Progenitor cell of endocrine pancreas (in vitro differentiated cells): ENCODE data around the gene HSF2BP. TPM values are rescaled to one million over a fixed set of nuclear protein-coding genes. Genes with fewer than 3 reads are reported as not detected.
A peak's percentile ranks its signal among the peaks of the same experiment; 100 is the strongest.

Experiments
- DNase-seq: peaks from one replicate; pipeline ENCODE4 v3.0.0; 2021; ENCODE audit warnings: low spot score; ENCODE audit not compliant: unreplicated experiment
- H3K27ac Mint-ChIP-seq: 2 replicates; pipeline ENCODE4 v1.8.0; 2021; ENCODE audit warnings: mild to moderate bottlenecking, moderate library complexity, mixed read lengths
- H3K27me3 Mint-ChIP-seq: 2 replicates; pipeline ENCODE4 v1.8.0; 2021; ENCODE audit warnings: mixed read lengths
- H3K36me3 Mint-ChIP-seq: 2 replicates; pipeline ENCODE4 v1.8.0; 2022; ENCODE audit warnings: mixed read lengths; ENCODE audit not compliant: insufficient read depth
- H3K4me1 Mint-ChIP-seq: 2 replicates; pipeline ENCODE4 v1.8.0; 2021; ENCODE audit warnings: low read depth, mixed read lengths
- H3K4me3 Mint-ChIP-seq: 2 replicates; pipeline ENCODE4 v1.8.0; 2021; ENCODE audit warnings: low read depth, mild to moderate bottlenecking, moderate library complexity, mixed read lengths
- H3K9me3 Mint-ChIP-seq: 2 replicates; pipeline ENCODE4 v1.8.0; 2021; ENCODE audit warnings: low read depth, mixed read lengths
- total RNA-seq: library from RNA; stranded (reverse); gene quantifications from 2 replicates; pipeline ENCODE4 v1.2.1, GENCODE V29; 2021
- TF ChIP-seq, protein P1 (sequence below): fragments of 200-600 bp; sonication (generic); IDR thresholded peaks from one replicate; pipeline ENCODE4 v1.5.0; 2021; ENCODE audit warnings: antibody characterized with exemption, mild to moderate bottlenecking; ENCODE audit not compliant: unreplicated experiment

Gene HSF2BP
- total RNA-seq, 1 donor from 2014 or later = 2.0 TPM

DNA sequence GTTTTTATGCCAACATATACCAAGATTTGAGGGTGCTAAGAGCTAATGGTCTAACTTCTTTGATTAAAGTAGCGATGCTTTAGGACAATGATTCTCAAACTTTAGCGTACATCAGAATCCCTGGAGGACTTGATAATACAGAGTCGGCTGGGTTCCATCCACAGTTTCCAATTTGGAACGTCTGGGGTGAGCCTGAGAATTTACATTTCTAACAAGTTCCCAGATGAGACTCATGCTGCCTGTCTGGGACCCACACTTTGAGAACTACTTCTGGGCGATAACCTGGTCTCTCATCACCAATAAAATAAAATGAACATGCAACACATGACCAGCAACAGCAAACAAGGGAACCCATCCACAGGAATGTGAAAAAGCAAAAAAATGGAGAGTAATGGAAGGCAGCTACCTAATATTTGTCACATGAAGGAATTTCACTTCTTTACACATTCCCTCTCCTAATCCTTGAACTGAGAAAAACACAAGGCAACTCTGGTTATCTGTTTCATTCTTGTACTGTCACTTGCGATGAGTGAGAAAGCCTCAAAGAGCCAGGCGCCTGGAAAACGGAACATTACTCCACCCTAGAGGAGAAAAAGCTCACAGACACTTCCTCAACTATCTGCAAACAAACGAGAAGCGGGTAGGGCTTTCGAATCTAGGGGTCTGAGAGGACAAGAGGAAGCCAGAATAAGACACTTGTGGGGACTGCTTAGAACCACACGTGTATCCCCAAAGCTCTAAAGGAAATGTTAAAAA, 14.0 kb downstream of the HSF2BP start:
- no peak overlapping the region for H3K4me3 Mint-ChIP-seq
- peaks cover 5% of the 10 kb centered on the region for H3K27me3 Mint-ChIP-seq
- H3K4me1 Mint-ChIP-seq = peaks cover 7% of the 10 kb centered on the region
- TF ChIP-seq, protein P1, sequence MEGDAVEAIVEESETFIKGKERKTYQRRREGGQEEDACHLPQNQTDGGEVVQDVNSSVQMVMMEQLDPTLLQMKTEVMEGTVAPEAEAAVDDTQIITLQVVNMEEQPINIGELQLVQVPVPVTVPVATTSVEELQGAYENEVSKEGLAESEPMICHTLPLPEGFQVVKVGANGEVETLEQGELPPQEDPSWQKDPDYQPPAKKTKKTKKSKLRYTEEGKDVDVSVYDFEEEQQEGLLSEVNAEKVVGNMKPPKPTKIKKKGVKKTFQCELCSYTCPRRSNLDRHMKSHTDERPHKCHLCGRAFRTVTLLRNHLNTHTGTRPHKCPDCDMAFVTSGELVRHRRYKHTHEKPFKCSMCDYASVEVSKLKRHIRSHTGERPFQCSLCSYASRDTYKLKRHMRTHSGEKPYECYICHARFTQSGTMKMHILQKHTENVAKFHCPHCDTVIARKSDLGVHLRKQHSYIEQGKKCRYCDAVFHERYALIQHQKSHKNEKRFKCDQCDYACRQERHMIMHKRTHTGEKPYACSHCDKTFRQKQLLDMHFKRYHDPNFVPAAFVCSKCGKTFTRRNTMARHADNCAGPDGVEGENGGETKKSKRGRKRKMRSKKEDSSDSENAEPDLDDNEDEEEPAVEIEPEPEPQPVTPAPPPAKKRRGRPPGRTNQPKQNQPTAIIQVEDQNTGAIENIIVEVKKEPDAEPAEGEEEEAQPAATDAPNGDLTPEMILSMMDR = peak; percentile 42
- H3K9me3 Mint-ChIP-seq = no peaks in the 10 kb centered on the region
- no peak for DNase-seq
- H3K27ac Mint-ChIP-seq = no peak overlapping the region
- H3K36me3 Mint-ChIP-seq = no peaks in the 10 kb centered on the region

DNA sequence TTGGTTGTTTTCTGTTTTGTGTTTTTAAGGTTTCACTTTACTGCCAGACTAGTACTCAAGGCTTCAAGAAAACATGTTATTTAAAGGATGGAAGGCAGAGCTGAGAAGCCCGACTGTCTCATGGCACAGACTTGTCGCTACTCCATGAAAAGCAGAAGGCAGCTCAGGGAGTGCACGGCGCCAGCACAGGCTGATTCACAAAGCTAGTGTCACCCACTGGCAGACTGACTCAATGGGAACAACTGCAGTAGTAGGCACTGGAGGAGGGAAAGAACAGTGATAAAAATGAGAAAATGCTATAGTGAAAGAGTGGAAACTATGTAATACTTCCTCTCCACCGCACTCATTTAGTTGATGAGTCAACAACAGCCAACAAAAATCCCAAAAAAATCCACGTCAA, 14.7 kb downstream of the HSF2BP start:
- no peaks in the 10 kb centered on the region for H3K9me3 Mint-ChIP-seq
- no peak overlapping the region for H3K4me3 Mint-ChIP-seq
- H3K27me3 Mint-ChIP-seq = peaks cover 5% of the 10 kb centered on the region
- peaks cover 7% of the 10 kb centered on the region for H3K4me1 Mint-ChIP-seq
- no peak for DNase-seq
- peak overlapping the region; percentile 12 for H3K27ac Mint-ChIP-seq
- no peaks in the 10 kb centered on the region for H3K36me3 Mint-ChIP-seq
- TF ChIP-seq, protein P1 = no peak

DNA sequence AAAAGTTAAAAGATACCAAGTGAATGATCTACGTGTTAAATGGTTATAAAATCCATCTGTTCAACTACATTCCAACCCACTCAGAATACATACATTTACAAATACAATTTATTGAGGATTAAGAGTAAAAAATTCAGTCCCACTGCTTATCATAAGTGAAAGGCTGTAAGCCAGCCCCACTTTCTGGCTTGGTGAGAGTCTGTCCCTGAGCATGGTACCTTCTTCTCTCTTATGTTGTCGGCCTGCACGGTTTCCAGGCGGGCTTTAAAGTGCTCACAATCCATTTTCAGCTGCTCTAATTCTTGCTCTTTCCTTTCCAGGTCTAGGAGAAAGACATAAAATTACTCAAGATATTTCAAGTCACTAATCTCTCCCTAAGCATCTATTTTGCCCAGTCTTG, 15.2 kb downstream of the HSF2BP start:
- TF ChIP-seq, protein P1 = no peak
- H3K4me1 Mint-ChIP-seq = peaks cover 7% of the 10 kb centered on the region
- H3K27ac Mint-ChIP-seq = no peak overlapping the region
- no peaks in the 10 kb centered on the region for H3K36me3 Mint-ChIP-seq
- no peaks in the 10 kb centered on the region for H3K9me3 Mint-ChIP-seq
- H3K27me3 Mint-ChIP-seq = peaks cover 5% of the 10 kb centered on the region
- DNase-seq = no peak
- no peak overlapping the region for H3K4me3 Mint-ChIP-seq

DNA sequence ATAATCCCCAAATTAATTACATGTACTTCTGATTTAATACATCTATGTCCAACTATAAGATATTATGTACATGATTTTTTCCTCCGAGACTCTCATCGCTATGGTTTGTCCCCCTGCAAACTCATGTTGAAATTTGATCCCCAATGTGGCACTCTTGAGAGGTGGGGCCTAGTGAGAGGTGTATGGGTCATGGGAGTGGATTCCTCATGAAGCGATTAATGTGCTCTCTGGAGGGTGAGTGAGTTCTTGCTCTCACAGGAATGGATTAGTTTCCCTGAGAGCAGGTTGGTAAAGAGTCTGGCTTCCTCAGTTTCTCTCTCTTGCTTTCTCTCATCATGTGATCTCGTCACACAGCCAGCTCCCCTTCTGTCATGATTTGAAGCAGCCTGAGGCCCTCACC, 16.1 kb downstream of the HSF2BP start:
- H3K27ac Mint-ChIP-seq = no peak overlapping the region
- peaks cover 7% of the 10 kb centered on the region for H3K4me1 Mint-ChIP-seq
- TF ChIP-seq, protein P1 = no peak
- H3K9me3 Mint-ChIP-seq = no peaks in the 10 kb centered on the region
- no peak overlapping the region for H3K4me3 Mint-ChIP-seq
- DNase-seq = no peak
- H3K27me3 Mint-ChIP-seq = peaks cover 1% of the 10 kb centered on the region
- H3K36me3 Mint-ChIP-seq = no peaks in the 10 kb centered on the region

DNA sequence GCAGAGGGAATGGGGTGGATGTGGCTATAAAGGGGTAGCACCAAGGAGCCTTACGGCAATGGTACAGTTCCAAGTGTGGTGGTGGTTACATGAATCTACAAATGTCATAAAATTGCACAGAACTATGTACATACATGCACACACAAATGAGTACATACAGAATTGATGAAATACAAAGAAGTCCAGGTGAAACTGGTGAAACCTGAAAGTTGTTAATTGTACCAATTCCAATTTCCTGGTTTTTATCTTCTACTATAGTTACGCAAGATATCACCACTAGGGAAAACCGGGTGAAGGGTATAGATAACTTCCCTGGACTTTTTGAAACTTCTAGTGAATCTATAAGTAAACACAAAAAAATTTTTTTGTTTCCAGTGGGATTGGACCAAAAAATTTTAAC, 18.9 kb downstream of the HSF2BP start:
- H3K4me1 Mint-ChIP-seq = peaks cover 5% of the 10 kb centered on the region
- no peaks in the 10 kb centered on the region for H3K9me3 Mint-ChIP-seq
- no peaks in the 10 kb centered on the region for H3K27me3 Mint-ChIP-seq
- DNase-seq = no peak
- H3K4me3 Mint-ChIP-seq = no peak overlapping the region
- TF ChIP-seq, protein P1 = no peak
- no peaks in the 10 kb centered on the region for H3K36me3 Mint-ChIP-seq
- no peak overlapping the region for H3K27ac Mint-ChIP-seq
